Hematopoietic multipotent progenitor cell treated with erythropoietin and hydrocortisone succinate and interleukin-3 and kit ligand, for 6 days (in vitro differentiated cells): ENCODE measurements around the gene DNAAF8.

Experiments used
- DNase-seq: peaks from one replicate; pipeline ENCODE4 v3.0.0-alpha.2; 2015

Gene DNAAF8

DNA sequence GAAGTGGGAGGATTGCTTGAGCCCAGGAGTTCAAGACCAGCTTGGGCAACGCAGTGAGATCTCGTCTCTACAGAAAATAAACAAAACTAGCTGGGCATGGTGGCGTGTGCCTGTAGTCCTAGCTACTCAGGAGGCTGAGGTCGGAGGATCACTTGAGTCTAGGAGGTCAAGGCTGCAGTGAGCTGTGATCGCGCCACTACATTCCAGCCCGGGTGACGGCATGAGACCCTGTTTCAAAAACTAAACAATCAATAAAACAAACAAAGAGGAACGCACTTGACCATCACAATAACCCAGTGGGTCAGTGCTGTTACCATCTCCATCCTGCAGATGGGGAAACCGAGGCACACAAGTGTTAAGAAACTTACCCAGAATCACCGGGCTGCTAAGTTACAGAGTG is 18.9 kb downstream of the DNAAF8 start:
- no peak for DNase-seq

DNA sequence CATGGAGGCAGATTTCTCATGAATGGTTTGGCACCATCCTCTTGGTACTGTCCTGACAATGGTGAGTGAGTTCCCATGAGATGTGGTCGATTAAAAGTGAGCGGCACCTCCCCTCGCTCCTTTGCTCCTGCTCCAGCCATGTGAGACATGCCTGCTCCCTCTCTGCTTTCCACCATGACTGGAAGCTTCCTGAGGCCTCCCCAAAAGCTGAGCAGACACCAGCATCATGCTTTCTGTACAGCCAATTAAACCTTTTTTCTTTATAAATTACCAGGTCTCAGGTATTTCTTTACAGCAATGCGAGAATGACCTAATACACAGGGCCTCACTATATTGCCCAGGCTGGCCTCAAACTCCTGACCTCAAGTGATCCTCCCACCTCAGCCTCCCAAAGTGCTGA is 20.5 kb downstream of the DNAAF8 start:
- DNase-seq: no peak

DNA sequence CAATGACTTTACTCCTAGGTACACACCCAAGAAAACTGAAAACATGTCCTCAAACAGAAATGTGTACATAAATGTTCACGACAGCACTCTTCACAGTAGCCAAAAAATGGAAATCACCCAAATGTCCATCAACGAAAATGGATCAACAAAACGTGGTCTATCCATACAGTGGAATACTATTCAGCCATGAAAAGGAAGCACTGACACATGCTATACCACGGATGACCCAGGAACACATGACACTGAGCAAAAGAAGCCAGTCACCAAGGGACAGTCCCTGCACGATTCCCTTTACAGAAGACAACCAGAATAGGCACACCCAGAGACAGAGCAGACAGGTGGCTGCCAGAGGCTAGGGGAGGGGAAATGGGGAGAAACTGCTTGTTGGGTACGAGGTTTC is 21.4 kb downstream of the DNAAF8 start:
- DNase-seq: no peak

DNA sequence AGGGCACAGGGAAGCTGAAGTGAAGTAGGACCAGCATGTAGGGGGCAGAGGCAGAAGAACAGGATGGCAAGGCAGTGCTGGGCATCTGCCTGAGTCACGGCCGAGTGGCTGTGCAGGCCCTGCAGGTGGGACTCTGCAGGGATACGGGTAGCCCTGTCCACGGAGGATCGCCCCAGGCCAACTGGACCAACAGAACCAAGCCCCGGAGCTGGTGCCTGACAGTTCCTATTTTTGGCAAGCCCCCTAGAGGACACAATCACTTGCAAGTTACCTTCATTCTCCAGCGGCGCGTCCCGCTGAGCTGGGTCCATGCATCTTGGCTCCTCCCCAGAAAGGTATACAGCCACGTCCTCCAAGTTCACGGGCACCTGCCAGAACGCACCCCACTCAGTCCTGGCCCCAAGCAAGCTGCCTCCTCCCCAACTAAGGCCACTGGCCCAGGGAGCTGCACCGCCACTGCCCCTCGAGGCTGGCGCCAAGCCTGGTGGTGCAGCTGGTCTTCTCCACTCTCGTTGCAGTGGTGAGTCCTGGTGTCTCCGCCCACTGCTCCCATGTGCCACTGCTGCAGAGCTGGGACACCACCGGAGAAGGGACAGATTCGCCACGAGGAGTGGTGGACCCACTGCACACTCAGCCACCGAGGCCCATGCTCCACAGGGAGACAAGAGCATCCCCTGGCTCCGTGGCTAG is 26.0 kb downstream of the DNAAF8 start:
- no peak for DNase-seq

DNA sequence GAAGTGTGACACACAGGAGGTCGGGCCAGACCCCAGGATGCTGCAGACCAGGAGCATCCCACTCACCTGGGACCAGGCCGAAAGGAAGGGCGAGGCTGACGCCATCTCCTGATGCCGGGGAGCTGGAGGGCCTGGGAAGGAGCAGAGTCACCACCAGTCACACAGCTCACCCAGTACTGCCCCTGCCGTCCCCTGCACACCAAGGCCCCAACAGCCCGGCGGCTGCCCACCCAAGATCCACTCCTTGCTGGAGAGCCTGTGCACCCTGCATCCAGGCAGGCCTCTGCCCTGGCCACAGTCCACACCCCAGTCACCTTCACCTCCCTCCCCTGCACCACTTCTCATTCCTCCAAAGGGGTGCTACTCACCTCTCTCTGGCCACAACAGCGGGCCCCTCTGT is 27.9 kb downstream of the DNAAF8 start:
- no peak for DNase-seq

DNA sequence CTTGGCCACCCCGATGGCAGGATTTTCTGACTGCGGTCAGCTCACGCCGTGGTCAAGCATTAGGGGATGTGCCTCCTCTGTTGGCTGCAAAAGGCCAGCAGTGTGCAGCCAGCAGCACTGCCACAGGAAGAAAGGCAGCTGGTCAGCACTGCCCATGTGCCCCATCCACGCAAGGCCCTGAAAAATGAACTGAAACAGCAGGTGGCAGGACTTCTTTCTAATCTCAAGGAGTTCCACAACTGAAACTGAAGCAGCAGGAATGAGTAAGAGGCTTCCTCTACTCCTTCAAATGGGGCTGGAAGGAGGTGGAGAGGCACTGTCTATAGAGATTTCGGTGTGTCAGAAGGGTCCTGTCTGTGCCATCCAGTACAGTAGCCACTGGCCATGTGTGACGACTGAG is 29.5 kb downstream of the DNAAF8 start:
- DNase-seq: no peak

DNA sequence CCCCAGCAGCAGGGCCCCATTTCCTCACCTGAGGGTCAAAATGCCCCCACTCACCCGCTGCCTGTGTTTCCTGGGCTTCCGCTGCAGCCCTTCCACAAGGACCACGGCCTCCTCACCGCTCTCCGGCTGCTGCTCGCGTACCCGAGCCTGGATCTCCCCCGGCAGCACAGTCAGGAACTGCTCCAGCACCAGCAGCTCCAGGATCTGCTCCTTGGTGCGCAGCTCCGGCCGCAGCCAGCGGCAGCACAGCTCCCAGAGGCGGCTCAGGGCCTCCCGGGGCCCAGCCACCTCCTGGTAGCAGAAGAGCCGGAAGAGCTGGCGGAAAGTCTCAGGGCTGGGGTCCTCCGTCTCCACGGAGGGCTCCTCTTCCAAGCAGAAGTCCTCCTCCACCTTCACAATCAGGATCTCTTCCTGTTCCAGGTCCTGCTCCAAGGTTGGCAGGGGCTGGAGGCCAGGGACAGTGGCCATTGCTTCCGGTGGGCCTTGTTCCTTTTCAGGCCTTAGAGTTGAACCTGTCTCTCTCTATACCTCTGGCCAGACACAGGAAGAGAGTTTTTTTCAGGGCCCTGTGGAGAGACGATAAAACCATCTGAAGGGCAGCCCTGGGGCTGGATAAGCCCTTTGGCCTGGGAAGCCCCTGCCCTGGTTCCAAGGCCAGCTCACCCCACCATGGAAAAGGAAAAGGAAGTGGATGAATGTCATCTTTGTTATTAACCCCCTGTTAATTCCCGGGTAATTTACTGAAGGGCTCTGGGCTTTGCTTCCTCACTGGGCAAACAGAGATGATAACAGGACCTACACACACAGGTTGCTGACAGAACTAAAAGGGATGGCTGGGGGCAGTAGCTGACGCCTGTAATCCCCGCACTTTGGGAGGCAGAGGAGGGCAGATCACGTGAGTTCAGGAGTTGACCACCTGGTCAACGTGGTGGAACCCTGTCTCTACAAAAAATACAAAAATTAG is 31.5 kb downstream of the DNAAF8 start:
- DNase-seq: no peak

DNA sequence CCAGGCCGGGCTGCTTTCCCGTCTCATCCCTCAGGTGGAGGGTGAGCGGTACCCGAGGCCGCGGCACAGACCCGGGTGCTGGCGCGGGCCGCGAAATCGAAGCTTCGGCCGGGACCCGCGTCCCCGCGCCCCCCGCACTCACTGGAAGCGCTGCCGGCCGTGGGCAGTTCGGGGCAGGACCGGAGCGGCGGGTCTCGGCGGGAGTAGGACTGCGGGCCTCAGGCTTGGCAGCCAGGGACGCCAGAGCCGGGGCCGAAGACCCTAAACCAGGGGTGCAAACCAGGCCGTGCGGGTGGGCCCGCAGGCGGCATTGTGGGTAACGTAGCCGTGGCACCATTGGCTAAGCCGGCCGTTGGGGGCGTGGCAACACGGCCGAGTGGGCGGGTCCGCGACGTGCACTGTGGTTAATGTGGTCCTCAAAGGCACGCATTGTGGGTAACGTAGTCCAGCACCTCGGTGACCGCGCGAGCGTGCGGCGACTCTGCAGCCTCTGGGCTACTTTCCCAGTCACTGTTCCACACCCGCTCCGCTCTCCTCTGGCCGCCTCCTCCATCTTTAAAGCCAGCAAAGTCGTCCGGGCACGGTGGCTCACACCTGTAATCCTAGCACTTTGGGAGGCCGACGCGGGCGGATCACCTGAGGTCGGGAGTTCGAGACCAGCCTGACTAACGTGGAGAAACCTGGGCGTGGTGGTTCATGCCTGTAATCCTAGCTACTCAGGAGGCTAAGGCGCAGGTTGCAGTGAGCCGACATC is 32.7 kb downstream of the DNAAF8 start, which contains the start of gene ZNF500:
ZNF500 (minus strand) TSS at position 288 of the 754 bp plus-strand sequence. CDS start 1,184 bp downstream, outside the sequence.
- DNase-seq: peak; percentile 97

DNA sequence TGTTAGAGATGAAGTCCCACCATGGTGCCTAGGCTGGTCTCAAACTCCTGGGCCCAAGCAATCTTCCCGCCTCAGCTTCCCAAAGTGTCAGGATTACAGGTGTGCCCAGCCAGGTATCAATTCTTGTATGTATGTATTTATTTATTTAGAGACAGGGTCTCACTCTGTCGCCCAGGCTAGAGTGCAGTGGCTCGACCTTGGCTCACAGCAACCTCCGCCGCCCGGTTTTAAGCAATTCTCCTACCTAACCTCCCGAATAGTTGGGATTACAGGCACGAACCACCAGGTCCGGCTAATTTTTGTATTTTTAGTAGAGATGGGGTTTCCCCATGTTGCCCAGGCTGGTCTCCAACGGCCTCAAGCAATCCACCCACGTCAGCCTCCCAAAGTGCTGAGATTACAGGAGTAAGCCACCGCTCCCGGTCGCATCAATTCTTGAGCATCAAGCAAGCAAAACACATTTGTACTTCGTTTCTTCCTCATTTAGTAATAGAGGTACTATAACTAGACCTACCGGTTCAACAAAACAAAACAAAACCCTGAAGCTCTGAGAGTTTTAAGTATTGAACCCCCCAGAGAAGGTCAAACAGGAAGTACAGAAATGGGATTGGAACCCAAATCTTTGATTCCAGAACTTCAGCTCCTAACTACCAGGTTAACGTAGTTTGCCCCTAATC is 33.7 kb downstream of the DNAAF8 start:
- DNase-seq: peak; percentile 45

DNA sequence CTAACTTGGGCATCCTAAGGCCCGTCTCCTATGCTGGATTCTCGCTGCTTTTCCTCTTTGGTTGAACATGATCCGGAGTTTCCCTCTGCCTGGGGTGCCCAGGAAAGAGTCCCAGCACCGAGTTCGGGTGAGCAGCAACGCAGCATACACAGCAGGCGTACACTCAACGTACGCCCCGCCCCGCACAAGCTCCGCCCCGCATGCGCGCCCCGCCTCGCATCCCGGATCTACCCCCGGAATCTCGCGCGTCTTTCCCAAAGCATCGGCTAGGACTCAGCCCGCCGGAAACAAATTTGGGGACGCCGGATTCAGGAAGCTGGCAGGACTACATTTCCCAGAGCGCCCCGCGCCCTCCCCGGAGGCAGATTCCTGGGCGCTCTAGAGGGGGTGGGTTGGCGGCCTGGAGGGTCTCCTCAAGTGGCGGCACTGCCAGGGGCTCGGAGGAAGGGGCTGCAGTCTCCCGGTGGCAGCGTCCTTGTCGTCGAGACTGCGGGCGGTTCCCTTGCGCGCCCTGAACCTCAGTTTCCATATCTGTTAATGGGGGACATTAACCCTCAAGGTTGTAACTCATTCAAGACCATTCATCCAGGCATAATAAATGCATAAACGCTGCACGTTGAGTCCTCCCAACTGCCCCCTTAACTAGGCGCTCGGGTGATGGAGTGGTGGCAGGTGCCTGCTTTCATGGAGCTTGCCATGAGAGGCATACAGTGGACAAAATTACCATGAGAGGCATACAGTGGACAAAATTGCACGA is 34.4 kb downstream of the DNAAF8 start:
- peak; percentile 97 for DNase-seq

DNA sequence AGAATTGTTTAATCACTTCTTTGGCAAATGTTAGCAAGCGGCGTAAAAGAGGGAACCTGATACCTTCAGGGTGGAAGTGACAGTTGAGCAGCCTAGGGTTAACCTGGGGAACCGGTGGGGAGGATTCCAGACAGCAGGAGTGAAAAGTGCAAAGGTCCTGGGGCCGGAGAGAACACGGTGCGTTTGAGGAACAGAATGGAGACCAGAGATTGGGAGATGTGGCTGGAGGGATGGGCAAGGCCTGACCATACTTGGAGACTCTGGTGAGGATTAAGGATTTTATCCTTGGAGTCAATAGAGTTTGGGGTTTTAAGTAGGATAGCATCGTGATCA is 34.9 kb downstream of the DNAAF8 start:
- no peak for DNase-seq

DNA sequence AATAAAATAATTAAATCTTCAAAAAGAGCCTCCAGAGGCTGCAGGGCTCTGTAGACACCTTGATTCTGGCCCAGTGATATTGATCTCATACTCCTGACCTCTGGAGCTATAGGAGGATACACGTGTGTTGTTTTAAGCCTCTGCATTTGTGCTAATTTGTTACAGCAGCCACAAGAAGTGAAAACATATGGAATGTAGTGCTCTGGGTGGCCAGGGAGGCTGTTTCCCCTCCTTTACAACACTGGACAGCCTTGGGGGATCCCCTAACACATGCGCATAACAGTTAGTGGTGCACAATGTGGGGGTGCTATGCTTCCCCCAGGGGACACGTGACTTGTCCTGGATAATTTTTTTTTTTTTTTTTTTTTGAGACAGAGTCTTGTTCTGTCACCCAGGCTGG is 37.3 kb downstream of the DNAAF8 start:
- DNase-seq: no peak

DNA sequence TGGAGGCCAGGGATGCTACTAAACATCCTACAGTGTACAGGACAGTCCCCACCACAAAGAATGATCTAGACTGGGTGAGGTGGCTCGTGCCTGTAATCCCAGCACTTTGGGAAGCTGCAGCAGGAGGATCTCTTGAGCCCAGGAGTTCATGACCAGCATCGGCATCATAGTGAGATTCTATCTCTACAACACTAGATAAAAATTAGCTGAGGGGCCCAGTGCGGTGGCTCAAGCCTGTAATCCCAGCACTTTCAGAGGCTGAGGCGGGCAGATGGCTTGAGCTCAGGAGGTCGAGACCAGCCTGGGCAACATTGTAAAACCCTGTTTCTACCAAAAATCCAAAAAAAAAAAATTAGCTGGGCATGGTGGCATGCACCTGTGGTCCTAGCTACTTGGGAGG is 38.0 kb downstream of the DNAAF8 start:
- DNase-seq: no peak

DNA sequence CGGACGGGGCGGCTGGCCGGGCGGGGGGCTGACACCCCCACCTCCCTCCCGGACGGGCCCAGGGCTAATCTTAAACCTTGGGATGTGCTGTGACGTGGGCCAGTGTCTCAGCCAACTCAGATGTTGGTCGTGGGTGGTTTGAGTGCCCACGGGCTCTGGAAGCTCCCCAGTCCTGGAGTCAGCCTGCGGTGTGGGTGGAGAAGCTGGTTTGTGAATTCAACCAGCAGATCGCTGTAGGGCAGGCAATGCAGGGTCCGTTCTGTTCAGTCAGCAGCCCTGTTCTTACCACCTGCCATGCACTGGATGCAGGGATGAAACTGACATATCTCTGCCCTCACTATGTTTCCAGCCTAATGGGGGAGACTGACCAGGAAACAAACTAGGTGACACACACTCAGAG is 40.7 kb downstream of the DNAAF8 start:
- no peak for DNase-seq

DNA sequence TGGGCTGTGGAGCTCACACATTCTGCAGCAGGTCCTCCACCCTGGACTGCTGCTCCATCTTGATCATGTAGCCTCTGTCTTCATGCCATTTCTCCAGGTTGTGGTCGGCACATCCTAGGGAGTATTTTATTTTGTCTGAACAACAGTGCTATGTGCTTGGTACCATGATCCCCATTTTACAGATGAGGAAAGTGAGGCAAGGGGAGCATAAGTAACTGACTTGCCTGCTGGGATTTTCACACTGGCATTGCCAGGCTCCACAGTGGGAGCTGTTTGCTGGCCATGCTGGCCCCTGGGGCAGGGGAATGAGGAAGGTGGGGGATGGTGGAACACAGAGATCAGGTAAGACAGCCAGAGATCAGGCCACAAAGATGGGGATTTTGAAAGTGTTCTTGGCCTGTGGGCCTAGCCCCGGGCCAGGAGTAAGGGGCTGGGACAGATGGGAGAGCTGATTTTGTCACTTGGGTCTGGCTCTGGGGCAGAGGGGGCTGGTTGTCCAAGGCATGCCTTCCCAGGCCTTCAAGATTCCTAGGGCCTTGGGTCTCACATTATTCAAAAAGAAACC is 41.9 kb downstream of the DNAAF8 start:
- no peak for DNase-seq

DNA sequence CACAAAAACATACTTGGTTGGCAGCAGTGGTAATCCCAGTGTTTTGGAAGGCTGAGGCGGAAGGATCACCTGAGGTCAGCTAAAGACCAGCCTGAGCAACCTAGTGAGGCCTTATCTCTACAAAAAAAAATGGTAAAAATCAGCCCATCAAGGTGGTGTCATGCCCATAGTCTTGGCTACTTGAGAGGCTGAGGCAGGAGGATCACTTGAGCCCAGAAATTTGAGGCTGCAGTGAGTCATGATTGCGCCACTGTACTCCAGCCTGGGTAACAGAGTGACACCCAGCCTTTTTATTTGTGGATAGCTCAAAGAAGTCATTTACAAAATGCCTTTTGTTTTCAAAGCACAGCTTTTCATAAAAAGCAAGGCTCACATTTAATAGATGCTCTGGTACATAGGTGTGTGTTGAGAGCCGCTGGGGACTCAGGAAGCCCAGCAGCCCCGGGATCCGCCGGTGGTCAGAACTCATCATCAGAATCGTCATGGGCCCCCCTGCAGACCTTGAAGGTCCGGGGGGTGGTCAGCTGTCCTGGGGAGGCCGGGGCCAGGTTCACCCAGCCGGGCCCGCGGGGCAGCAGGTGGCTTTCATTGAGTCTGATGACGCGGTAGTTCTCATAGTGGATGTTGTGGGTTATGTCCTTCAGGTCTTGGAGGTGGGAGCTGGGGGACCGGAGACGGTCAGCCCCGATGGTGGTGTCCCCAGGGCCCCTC is 43.2 kb downstream of the DNAAF8 start:
- DNase-seq: no peak

DNA sequence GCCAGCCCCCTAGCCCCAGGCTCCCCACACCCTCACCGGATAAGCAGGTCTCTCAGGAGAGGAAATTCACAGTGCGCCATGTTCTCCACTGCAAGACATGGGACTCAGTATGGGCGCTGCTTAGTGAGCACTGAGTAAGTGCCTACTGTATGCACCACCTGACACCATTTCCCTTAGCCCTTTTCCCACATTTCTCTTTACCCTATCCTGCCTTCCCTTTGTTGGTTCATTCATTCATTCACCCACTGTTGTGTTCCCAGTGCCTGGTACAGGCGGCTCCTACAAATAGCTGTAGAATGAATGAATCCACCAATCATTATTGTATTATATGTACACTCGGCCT is 43.7 kb downstream of the DNAAF8 start:
- no peak for DNase-seq

DNA sequence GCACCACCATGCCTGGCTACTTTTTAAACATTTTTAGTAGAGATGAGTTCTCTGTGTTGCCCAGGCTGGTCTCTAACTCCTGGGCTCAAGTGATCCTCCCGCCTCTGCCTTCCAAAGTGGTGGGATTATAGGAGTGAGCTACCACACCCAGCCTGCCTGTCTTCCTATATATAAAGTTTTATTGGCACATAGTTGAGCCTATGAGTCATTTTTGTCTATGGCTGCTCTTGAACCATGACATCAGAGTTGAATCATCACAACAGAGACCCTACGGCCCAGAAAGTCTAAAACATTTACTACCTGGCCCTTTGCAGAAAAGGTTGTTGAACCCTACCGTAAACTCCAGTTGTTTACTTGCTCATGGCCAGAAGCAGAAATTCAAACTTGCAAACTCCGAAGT is 45.9 kb downstream of the DNAAF8 start:
- no peak for DNase-seq

DNA sequence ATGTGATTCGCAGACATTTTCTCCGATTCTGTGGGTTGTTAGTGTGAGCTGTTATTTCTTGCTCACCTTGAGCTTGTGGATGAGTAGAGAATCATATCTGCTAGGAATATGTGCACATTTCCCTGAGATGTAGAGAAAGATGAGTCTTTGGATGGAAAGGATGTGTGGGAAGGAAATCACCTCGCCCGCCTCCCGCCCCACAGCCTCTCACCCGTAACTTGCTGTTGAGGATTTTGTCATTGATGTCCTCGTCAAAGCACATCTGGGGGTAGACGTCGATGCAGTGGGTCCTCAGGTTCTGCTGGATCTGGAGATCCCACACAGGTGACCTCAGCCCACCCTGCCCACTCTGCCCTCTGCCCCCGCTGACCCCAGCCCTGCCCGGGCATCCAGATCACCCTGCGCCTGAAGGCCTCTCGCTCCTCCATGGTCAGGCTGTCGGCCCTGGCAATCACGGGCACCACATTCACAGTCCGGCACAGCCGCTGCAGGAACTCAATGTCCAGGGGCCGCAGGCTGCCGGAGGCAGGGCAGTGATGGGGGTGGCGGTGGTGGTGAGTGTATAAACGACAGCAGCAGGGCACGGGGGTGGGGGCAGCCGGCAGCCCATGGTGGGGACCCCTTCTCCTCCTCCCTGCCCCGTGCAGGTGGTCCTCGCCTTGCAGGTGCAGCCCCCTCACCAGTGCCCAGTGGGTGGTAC is 49.1 kb downstream of the DNAAF8 start:
- no peak for DNase-seq

DNA sequence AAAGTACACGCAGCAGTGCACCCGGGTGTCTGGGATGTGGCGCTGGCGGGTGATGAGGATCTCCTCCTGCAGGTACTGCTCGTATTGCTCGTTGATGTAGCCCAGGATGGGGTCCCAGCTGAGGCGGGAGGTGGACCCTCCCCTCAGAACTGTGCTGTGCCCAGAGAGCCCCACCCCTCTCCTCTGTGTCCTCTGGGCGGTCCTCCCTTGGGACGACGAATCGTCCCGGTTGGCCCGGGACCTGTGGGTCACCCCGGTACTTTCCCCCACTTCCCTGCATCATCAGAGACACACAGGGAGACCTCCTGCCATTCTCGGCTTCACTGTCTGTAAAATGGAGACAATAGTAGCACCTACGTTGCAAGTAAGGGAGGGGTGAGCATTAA is 49.6 kb downstream of the DNAAF8 start:
- DNase-seq: no peak
